Endothelial cell of umbilical vein (primary cell): ENCODE results near the gene VTI1A. TPM values are rescaled to one million over a fixed set of nuclear protein-coding genes. Genes with fewer than 3 reads are reported as not detected.

Experiments used
- BruUV-seq: library from RNA; stranded (reverse); fragments of 400-500 nt; replicated peaks from 2 replicates; lab custom pipeline; 2021; lab: Mats Ljungman, UMichigan
- CTCF ChIA-PET: fragments of 300-600, 350-600 bp; sonication (Branson Sonifier 250); formaldehyde crosslinking; loops from one replicate; lab custom pipeline; 2021; ENCODE audit warnings: antibody characterized with exemption, inconsistent platforms; lab: Charles Lee
- POLR2A ChIA-PET: fragments of 300-600, 350-600 bp; sonication (Branson Sonifier 250); formaldehyde crosslinking; loops from one replicate; lab custom pipeline; 2021; ENCODE audit warnings: antibody characterized with exemption, inconsistent platforms; lab: Charles Lee
- DNase-seq: peaks from one replicate; pipeline ENCODE4 v3.0.0-alpha.2; 2011; ENCODE audit warnings: low read depth, low spot score
- FAIRE-seq: peaks from 2 replicates; lab custom pipeline; 2011; peaks lifted over from hg19 to GRCh38; lab: Jason Lieb, UNC
- H2AFZ ChIP-seq: 2 replicates; pipeline ENCODE4 v1.6.0; 2012; ENCODE audit warnings: low read depth, low read length, control low read depth, inconsistent platforms
- H3K27ac ChIP-seq: 2 replicates; pipeline ENCODE4 v1.5.1; 2011; ENCODE audit warnings: low read depth, mild to moderate bottlenecking, control low read depth, low read length, moderate library complexity; ENCODE audit not compliant: insufficient read depth
- H3K27me3 ChIP-seq, 2 experiments: 2 replicates each; pipeline versions ENCODE4 v1.6.0 to v1.6.1; 2011; ENCODE audit warnings: low read length in 2 of 2, mixed read lengths in 1 of 2; ENCODE audit not compliant: control insufficient read depth in 2 of 2, insufficient read depth in 2 of 2
- H3K36me3 ChIP-seq, 2 experiments: 2 replicates in 1 of 2; 3 replicates in 1 of 2; pipeline ENCODE4 v1.5.1; 2011; ENCODE audit warnings: low read length in 2 of 2, mild to moderate bottlenecking in 1 of 2, moderate library complexity in 1 of 2; ENCODE audit not compliant: control insufficient read depth in 2 of 2, insufficient read depth in 2 of 2; ENCODE audit errors: extremely low read depth in 1 of 2
- H3K4me1 ChIP-seq: 3 replicates; pipeline ENCODE4 v1.5.1; 2011; ENCODE audit warnings: mild to moderate bottlenecking, low read length; ENCODE audit not compliant: control insufficient read depth, insufficient read depth; ENCODE audit errors: extremely low read depth
- H3K4me2 ChIP-seq: 2 replicates; pipeline ENCODE4 v1.6.1; 2011; ENCODE audit warnings: low read length, control low read depth, mixed read lengths; ENCODE audit not compliant: insufficient read depth
- H3K4me3 ChIP-seq, 3 experiments: fragments of 200-600 bp in 1 of 3; sonication (generic), shearing (Covaris generic) in 1 of 3; replicated peaks in 1 of 3; 2 replicates each; pipeline ENCODE4 v1.5.1; 2011 to 2016; ENCODE audit warnings: control low read depth in 3 of 3, low read length in 3 of 3, mild to moderate bottlenecking in 2 of 3, inconsistent platforms in 1 of 3, low read depth in 1 of 3, moderate library complexity in 1 of 3; ENCODE audit not compliant: insufficient read depth in 1 of 3
- H3K79me2 ChIP-seq: 2 replicates; pipeline ENCODE4 v1.6.0; 2012; ENCODE audit warnings: low read length, inconsistent platforms; ENCODE audit not compliant: control insufficient read depth, insufficient read depth
- H3K9ac ChIP-seq: replicated peaks from 2 replicates; pipeline ENCODE3; 2011; ENCODE audit warnings: low read length, control low read depth; ENCODE audit not compliant: insufficient read depth; ENCODE audit errors: extremely low read depth
- H3K9me1 ChIP-seq: replicated peaks from 3 replicates; pipeline ENCODE4 v1.6.0; 2011; ENCODE audit warnings: mild to moderate bottlenecking, low read length; ENCODE audit not compliant: control insufficient read depth, insufficient read depth; ENCODE audit errors: extremely low read depth
- H3K9me3 ChIP-seq: replicated peaks from 2 replicates; pipeline ENCODE4 v1.5.1; 2012; ENCODE audit warnings: low read length, inconsistent platforms; ENCODE audit not compliant: control insufficient read depth, insufficient read depth
- H4K20me1 ChIP-seq: replicated peaks from 2 replicates; pipeline ENCODE3; 2011; ENCODE audit warnings: mild to moderate bottlenecking, low read length; ENCODE audit not compliant: control insufficient read depth, insufficient read depth; ENCODE audit errors: extremely low read depth
- CTCF ChIP-seq, 2 donors: IDR thresholded peaks; 1 replicate in 1 of 2; 2 replicates in 1 of 2; pipeline ENCODE4 v1.5.1; 2011; ENCODE audit warnings: low read length in 2 of 2, mild to moderate bottlenecking in 2 of 2, moderate library complexity in 2 of 2, control low read depth in 1 of 2, inconsistent platforms in 1 of 2, low read depth in 1 of 2; ENCODE audit not compliant: insufficient read depth in 1 of 2; ENCODE audit errors: extremely low read depth in 1 of 2
- EZH2 ChIP-seq: IDR thresholded peaks from 2 replicates; pipeline ENCODE4 v1.6.1; 2012; ENCODE audit warnings: borderline replicate concordance, low read depth, mild to moderate bottlenecking, moderate library complexity, low read length, inconsistent platforms; ENCODE audit not compliant: severe bottlenecking
- FOS ChIP-seq: IDR thresholded peaks from 2 replicates; pipeline ENCODE4 v1.6.1; 2011; ENCODE audit warnings: mild to moderate bottlenecking, low read length, moderate library complexity, borderline replicate concordance; ENCODE audit not compliant: insufficient read depth
- GATA2 ChIP-seq: IDR thresholded peaks from 2 replicates; pipeline ENCODE4 v1.7.0; 2011; ENCODE audit warnings: low read depth, mild to moderate bottlenecking, moderate library complexity, mixed read lengths, low read length; ENCODE audit not compliant: insufficient read length, insufficient read depth
- JUN ChIP-seq: IDR thresholded peaks from 2 replicates; pipeline ENCODE4 v1.6.1; 2011; ENCODE audit warnings: borderline replicate concordance, low read depth; ENCODE audit not compliant: insufficient read length, insufficient read depth
- MAX ChIP-seq: IDR thresholded peaks from 2 replicates; pipeline ENCODE4 v1.6.1; 2011; ENCODE audit not compliant: insufficient read depth, insufficient read length
- MYC ChIP-seq: IDR thresholded peaks from one replicate; pipeline ENCODE4 v1.6.1; 2011; ENCODE audit warnings: mild to moderate bottlenecking, low read depth, low read length
- POLR2AphosphoS5 ChIP-seq: IDR thresholded peaks from 2 replicates; pipeline ENCODE4 v1.6.1; 2012; ENCODE audit warnings: low read depth, mild to moderate bottlenecking, control low read depth, low read length, moderate library complexity; ENCODE audit not compliant: insufficient read depth
- dilution Hi-C: fragments of 300-500 bp; cut with MboI; formaldehyde crosslinking; loops from one replicate; pipeline ENCODE4 v1.15.0; 2019; ENCODE audit warnings: low sequenced_read_pairs; ENCODE audit not compliant: extremely low pct_ligation_motif_present
- intact Hi-C: fragments of 100-400 bp; cut with micrococcal nuclease; formaldehyde crosslinking; loops from one replicate; pipeline ENCODE4 v1.10.0; 2022
- polyA plus RNA-seq, 4 experiments: library from polyadenylated mRNA; depleted of rRNA in 3 of 4; stranded (reverse) in 3 of 4; unstranded in 1 of 4; fragments of >200 nt; gene quantifications; 2 replicates each; pipeline versions ENCODE4 v1.2.1 to v1.2.3, GENCODE V29; 2011 to 2012; ENCODE audit warnings: missing spikeins in 1 of 4
- total RNA-seq: library from RNA; stranded (reverse); gene quantifications from 2 replicates; pipeline ENCODE4 v1.2.3, GENCODE V29; 2021

Gene VTI1A
- total and polyA plus RNA-seq, 2 donors (not counting 3 experiments of a cell fraction or from before 2014, with no cell fraction given), result 10.8 to 35.6 TPM

- H3K4me3 ChIP-seq, result no peak overlapping the region
- H3K9me3 ChIP-seq, result no peaks in the 10 kb centered on the region
- no peaks in the 10 kb centered on the region for H3K79me2 ChIP-seq
- dilution Hi-C loops, result no loop called here
- ChIA-PET CTCF (interaction anchor here (1.1 kb wide), 1 partner anchor 806 kb away, joined by 3 read pairs; no protein-coding TSS in a partner anchor), POLR2A (no interaction called here)
- no peak overlapping the region for H3K9ac ChIP-seq
- H3K27ac ChIP-seq, result no peak overlapping the region
- DNase-seq (no peak), FAIRE-seq (no peak)
- no peaks in the 10 kb centered on the region for H3K4me1 ChIP-seq
- H3K4me2 ChIP-seq, result no peak overlapping the region
- no peaks in the 10 kb centered on the region for H4K20me1 ChIP-seq
- no peaks in the 10 kb centered on the region for H3K9me1 ChIP-seq
- H3K27me3 ChIP-seq, result no peaks in the 10 kb centered on the region
- no peak overlapping the region for H2AFZ ChIP-seq
- H3K36me3 ChIP-seq, result no peaks in the 10 kb centered on the region
- TF ChIP-seq FOS (no peak), JUN (no peak), MAX (no peak)
- no TSS peak for BruUV-seq
- intact Hi-C loops, result no loop called here
Observed at GRCh38 chr10:112579578-112579977, 132.6 kb downstream of the VTI1A start.

DNA sequence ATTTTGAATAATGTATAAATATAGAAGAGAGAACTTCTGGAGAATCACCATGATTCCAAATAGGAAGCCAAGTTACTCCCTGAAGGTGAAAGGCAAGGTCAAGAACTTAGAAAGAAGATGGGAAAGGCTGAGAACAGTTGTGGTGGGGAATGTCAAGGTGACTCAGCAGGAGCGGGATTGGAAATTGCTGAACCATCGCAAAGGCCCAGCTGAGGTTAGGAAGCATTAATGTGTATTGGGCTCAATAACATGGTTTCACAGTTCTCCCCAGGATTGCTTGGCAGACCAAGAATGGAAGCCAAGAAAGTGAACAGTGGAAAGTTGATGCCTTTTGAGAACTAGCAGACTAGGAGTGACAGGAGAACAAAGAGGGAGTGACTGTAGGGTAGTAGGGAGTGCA is 133.3 kb downstream of the VTI1A start:
- H3K9ac ChIP-seq, result no peak overlapping the region
- H3K4me2 ChIP-seq, result no peak overlapping the region
- intact Hi-C loops (no loop called here), dilution Hi-C loops (no loop called here)
- ChIA-PET POLR2A (no interaction called here), CTCF (no interaction called here)
- H3K9me1 ChIP-seq, result no peaks in the 10 kb centered on the region
- TF ChIP-seq GATA2 (no peak), MYC (no peak), EZH2 (no peak), MAX (no peak), CTCF (IDR thresholded peaks at IDR 0.05; ENCODE audit: extremely low read depth in 1 of 2, insufficient read depth in 1 of 2, low read depth in 1 of 2, low read length in 2 of 2) (no peak), POLR2AphosphoS5 (no peak)
- no peak overlapping the region for H3K27ac ChIP-seq
- no peaks in the 10 kb centered on the region for H3K4me1 ChIP-seq
- no peak for DNase-seq
- no peaks in the 10 kb centered on the region for H3K36me3 ChIP-seq
- no peak for FAIRE-seq
- BruUV-seq, result no TSS peak
- no peaks in the 10 kb centered on the region for H4K20me1 ChIP-seq
- H2AFZ ChIP-seq, result no peak overlapping the region
- no peaks in the 10 kb centered on the region for H3K9me3 ChIP-seq
- no peaks in the 10 kb centered on the region for H3K79me2 ChIP-seq
- no peaks in the 10 kb centered on the region for H3K27me3 ChIP-seq
- H3K4me3 ChIP-seq, result no peak overlapping the region
